Measurements from ENCODE around the gene MCOLN1.

The MCOLN1 gene

GRCh38 chr19:7529246-7529600 is 6.8 kb downstream of the MCOLN1 start:
- TF ChIP-seq CTCF (conservative IDR thresholded peaks at IDR 0.05; ENCODE audit: low read depth, low read length), result no peak
- no peak for DNase-seq (ENCODE audit: low read depth)
- H3K4me3 ChIP-seq (ENCODE audit: low read depth, low read length), result no peak overlapping the region

GRCh38 chr19:7529610-7530490 is 7.4 kb downstream of the MCOLN1 start:
- H3K4me3 ChIP-seq (ENCODE audit: low read depth, low read length), result no peak overlapping the region

GRCh38 chr19:7533281-7533885 is 11.0 kb downstream of the MCOLN1 start:
- TF ChIP-seq CTCF (conservative IDR thresholded peaks at IDR 0.05; ENCODE audit: low read depth, low read length), result no peak
- DNase-seq (ENCODE audit: low read depth), result peak; percentile 67
- H3K4me3 ChIP-seq (ENCODE audit: low read depth, low read length), result peak overlapping the region; percentile 98

More at GRCh38 chr19:7529610-7530490, 7.4 kb downstream of the MCOLN1 start:
- DNase-seq (ENCODE audit: low read depth), result no peak
- TF ChIP-seq CTCF (conservative IDR thresholded peaks at IDR 0.05; ENCODE audit: low read depth, low read length), result no peak

GRCh38 chr19:7533925-7534480 is 11.6 kb downstream of the MCOLN1 start:
- no peak for TF ChIP-seq CTCF (conservative IDR thresholded peaks at IDR 0.05; ENCODE audit: low read depth, low read length)
- DNase-seq (ENCODE audit: low read depth), result peak; percentile 95
- H3K4me3 ChIP-seq (ENCODE audit: low read depth, low read length), result peak overlapping the region; percentile 98

- H3K4me3 ChIP-seq (ENCODE audit: low read depth, low read length), result peak overlapping the region; percentile 98
- DNase-seq (ENCODE audit: low read depth), result peak; percentile 70
- TF ChIP-seq CTCF (conservative IDR thresholded peaks at IDR 0.05; ENCODE audit: low read depth, low read length), result peak; percentile 24
These were observed 12.2 kb downstream of the MCOLN1 start for GRCh38 chr19:7534531-7535046.

GRCh38 chr19:7535047-7535997 is 12.9 kb downstream of the MCOLN1 start, which contains the start of gene PNPLA6:
PNPLA6 (plus strand) TSS chr19:7535717; CDS start chr19:7535789, 72 bp downstream.
- H3K4me3 ChIP-seq (ENCODE audit: low read depth, low read length), result peak within 1 kb of the TSS; percentile 98
- TF ChIP-seq CTCF (conservative IDR thresholded peaks at IDR 0.05; ENCODE audit: low read depth, low read length), result no peak
- peak; percentile 97 for DNase-seq (ENCODE audit: low read depth)
